Measurements from ENCODE around the gene MFSD12.

The MFSD12 gene

GRCh38 chr19:3544058-3544376 lies 13.4 kb downstream of the MFSD12 start:
- Histone ChIP-seq H3K4me1 (ENCODE audit: control insufficient read depth, insufficient read depth, low read length) (no peaks in the 10 kb centered on the region), H3K9ac (ENCODE audit: low read length) (no peak overlapping the region), H3K4me3 (ENCODE audit: low read depth, low read length) (no peak overlapping the region), H3K27ac (ENCODE audit: low read depth, low read length) (no peak overlapping the region), H3K36me3 (ENCODE audit: control insufficient read depth, insufficient read depth, low read length) (peaks cover 34% of the 10 kb centered on the region), H3K27me3 (ENCODE audit: control insufficient read depth, insufficient read depth, low read length) (no peaks in the 10 kb centered on the region), H3K9me3 (ENCODE audit: control insufficient read depth, insufficient read depth, low read depth, low read length) (no peaks in the 10 kb centered on the region)

DNA sequence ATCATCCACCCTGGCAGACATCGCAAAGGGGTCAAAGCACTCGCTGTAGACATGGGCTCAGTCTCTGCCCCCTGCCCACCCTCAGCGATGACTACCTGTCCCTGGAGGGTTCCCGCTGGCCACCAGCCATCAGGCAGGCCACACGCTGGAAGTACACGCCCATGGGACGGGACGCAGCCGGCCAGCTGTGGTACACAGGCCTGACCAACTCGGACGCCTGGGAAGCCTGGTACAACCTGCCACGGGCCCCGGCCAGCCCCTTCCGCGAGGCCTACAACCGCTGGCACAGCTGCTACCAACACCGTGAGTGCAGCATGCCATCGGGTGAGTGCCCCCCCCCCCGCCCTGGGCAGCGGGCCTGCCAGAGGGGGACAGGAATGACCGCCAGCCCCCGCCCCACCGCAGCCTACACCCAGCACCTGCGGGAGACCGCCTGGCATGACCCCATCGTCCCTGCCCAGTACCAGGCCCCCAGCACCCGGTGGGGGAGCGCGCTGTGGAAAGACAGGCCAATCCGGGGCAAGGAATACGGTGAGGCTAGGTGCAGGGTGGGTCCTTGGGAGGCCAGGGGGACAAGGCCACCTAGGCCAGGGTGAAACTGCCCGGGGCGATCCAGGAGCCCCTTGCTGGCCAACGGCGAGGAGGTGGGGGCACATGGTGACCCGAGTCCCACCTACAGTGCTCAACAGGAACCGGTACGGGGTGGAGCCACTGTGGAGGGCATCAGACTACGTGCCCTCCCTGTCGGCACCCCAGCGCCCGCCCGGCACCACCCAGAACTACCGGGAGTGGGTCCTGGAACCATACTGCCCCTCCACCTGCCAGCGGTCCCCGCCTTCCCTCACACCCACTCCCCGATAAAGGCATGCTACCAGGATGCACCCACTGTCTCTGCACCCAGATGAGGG lies 14.0 kb downstream of the MFSD12 start:
- Histone ChIP-seq H3K9ac (ENCODE audit: low read length) (no peak overlapping the region), H3K36me3 (ENCODE audit: control insufficient read depth, insufficient read depth, low read length) (peaks cover 36% of the 10 kb centered on the region), H3K4me1 (ENCODE audit: control insufficient read depth, insufficient read depth, low read length) (peaks cover 5% of the 10 kb centered on the region; the same call in 1 of the 2 replicates), H3K9me3 (ENCODE audit: control insufficient read depth, insufficient read depth, low read depth, low read length) (no peaks in the 10 kb centered on the region), H3K4me3 (ENCODE audit: low read depth, low read length) (no peak overlapping the region), H3K27me3 (ENCODE audit: control insufficient read depth, insufficient read depth, low read length) (no peaks in the 10 kb centered on the region), H3K27ac (ENCODE audit: low read depth, low read length) (no peak overlapping the region)

- Histone ChIP-seq H3K4me3 (ENCODE audit: low read depth, low read length) (no peak overlapping the region), H3K27ac (ENCODE audit: low read depth, low read length) (no peak overlapping the region), H3K4me1 (ENCODE audit: control insufficient read depth, insufficient read depth, low read length) (peaks cover 5% of the 10 kb centered on the region; the same call in 1 of the 2 replicates), H3K9ac (ENCODE audit: low read length) (no peak overlapping the region), H3K9me3 (ENCODE audit: control insufficient read depth, insufficient read depth, low read depth, low read length) (no peaks in the 10 kb centered on the region), H3K27me3 (ENCODE audit: control insufficient read depth, insufficient read depth, low read length) (no peaks in the 10 kb centered on the region), H3K36me3 (ENCODE audit: control insufficient read depth, insufficient read depth, low read length) (peaks cover 36% of the 10 kb centered on the region)
Observed at GRCh38 chr19:3539756-3540118, 17.6 kb downstream of the MFSD12 start.

DNA sequence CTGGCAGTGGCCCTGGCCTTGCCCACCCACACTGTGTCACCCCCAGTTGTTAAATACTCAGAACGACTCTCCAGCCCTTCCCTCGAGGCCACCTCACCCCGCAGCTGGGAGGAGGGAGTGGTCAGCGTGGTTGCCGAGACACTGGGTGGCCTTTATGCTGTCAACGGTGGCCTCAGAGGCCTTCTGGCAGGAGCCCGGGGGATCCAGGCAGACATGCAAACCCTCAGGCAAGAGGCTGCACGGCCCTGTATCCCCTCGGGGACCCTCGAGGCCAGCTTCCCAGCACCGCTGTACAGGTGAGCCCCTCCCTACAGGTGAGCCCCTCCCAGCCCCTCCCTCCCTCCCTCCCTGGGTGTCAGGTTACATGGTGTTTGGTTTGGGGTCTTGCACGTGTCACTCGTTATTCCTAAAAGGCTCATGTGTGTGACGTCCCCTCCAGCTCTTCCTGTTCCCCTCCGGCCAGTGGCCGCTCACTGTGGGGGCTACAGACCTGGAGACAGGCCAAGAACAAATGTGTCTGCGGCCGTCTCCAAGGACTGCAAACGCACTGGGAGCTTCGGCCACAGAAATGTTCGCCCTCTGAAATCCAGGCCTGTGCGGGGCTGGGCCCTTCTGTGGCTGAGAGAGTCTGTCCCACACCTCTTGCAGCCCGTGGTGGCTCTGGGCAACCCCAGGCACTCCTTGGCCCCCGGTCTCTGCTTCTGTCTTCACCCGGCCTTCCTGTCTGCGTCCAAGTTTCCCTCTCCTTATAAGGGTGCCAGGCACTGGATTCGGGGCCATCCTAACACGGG lies 18.2 kb downstream of the MFSD12 start, which contains the start of gene TEKTIP1:
TSS of gene TEKTIP1 (plus strand) at position 210 of the 791 bp plus-strand sequence. CDS start at position 214, 4 bp downstream.
- Histone ChIP-seq H3K36me3 (ENCODE audit: control insufficient read depth, insufficient read depth, low read length) (peaks cover 42% of the 10 kb centered on the region), H3K27me3 (ENCODE audit: control insufficient read depth, insufficient read depth, low read length) (no peaks in the 10 kb centered on the region), H3K9me3 (ENCODE audit: control insufficient read depth, insufficient read depth, low read depth, low read length) (no peaks in the 10 kb centered on the region), H3K4me1 (ENCODE audit: control insufficient read depth, insufficient read depth, low read length) (peaks cover 5% of the 10 kb centered on the region; the same call in 1 of the 2 replicates), H3K27ac (ENCODE audit: low read depth, low read length) (no peak within 1 kb of the TSS), H3K4me3 (ENCODE audit: low read depth, low read length) (no peak within 1 kb of the TSS), H3K9ac (ENCODE audit: low read length) (no peak within 1 kb of the TSS)

- H3K36me3 ChIP-seq (ENCODE audit: control insufficient read depth, insufficient read depth, low read length), result peaks cover 46% of the 10 kb centered on the region
- H3K27ac ChIP-seq (ENCODE audit: low read depth, low read length), result no peak overlapping the region
- no peak overlapping the region for H3K4me3 ChIP-seq (ENCODE audit: low read depth, low read length)
- peaks cover 5% of the 10 kb centered on the region; the same call in 1 of the 2 replicates for H3K4me1 ChIP-seq (ENCODE audit: control insufficient read depth, insufficient read depth, low read length)
- no peak overlapping the region for H3K9ac ChIP-seq (ENCODE audit: low read length)
- H3K27me3 ChIP-seq (ENCODE audit: control insufficient read depth, insufficient read depth, low read length), result no peaks in the 10 kb centered on the region
- H3K9me3 ChIP-seq (ENCODE audit: control insufficient read depth, insufficient read depth, low read depth, low read length), result no peaks in the 10 kb centered on the region
Observed at GRCh38 chr19:3538258-3538929, 19.0 kb downstream of the MFSD12 start.

GRCh38 chr19:3537438-3538240 lies 19.7 kb downstream of the MFSD12 start:
- Histone ChIP-seq H3K27me3 (ENCODE audit: control insufficient read depth, insufficient read depth, low read length) (no peaks in the 10 kb centered on the region), H3K4me3 (ENCODE audit: low read depth, low read length) (no peak overlapping the region), H3K9me3 (ENCODE audit: control insufficient read depth, insufficient read depth, low read depth, low read length) (no peaks in the 10 kb centered on the region), H3K36me3 (ENCODE audit: control insufficient read depth, insufficient read depth, low read length) (peaks cover 51% of the 10 kb centered on the region), H3K9ac (ENCODE audit: low read length) (no peak overlapping the region), H3K27ac (ENCODE audit: low read depth, low read length) (no peak overlapping the region), H3K4me1 (ENCODE audit: control insufficient read depth, insufficient read depth, low read length) (peaks cover 5% of the 10 kb centered on the region; the same call in 1 of the 2 replicates)

DNA sequence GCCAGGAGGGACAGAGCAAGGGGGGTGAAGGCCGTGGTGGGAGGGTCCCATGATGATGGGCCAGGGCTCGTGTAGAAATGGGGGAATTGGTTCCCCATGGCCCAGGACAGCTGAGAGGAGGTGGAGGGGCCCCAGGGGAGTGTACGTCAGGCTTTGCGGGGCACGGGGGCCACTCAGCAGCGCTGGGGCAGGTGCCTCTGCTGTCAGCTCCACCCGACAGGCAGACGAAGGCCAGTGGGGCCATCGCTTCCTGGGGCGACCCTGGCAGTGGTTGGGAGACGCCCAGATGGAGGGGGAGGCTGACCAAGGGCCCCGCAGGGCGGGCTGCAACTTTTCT lies 20.3 kb downstream of the MFSD12 start:
- H3K27ac ChIP-seq (ENCODE audit: low read depth, low read length), result no peak overlapping the region
- no peaks in the 10 kb centered on the region for H3K9me3 ChIP-seq (ENCODE audit: control insufficient read depth, insufficient read depth, low read depth, low read length)
- H3K27me3 ChIP-seq (ENCODE audit: control insufficient read depth, insufficient read depth, low read length), result no peaks in the 10 kb centered on the region
- peaks cover 56% of the 10 kb centered on the region for H3K36me3 ChIP-seq (ENCODE audit: control insufficient read depth, insufficient read depth, low read length)
- H3K9ac ChIP-seq (ENCODE audit: low read length), result no peak overlapping the region
- H3K4me3 ChIP-seq (ENCODE audit: low read depth, low read length), result no peak overlapping the region
- peaks cover 5% of the 10 kb centered on the region; the same call in 1 of the 2 replicates for H3K4me1 ChIP-seq (ENCODE audit: control insufficient read depth, insufficient read depth, low read length)

GRCh38 chr19:3536429-3537100 lies 20.8 kb downstream of the MFSD12 start:
- Histone ChIP-seq H3K36me3 (ENCODE audit: control insufficient read depth, insufficient read depth, low read length) (peaks cover 61% of the 10 kb centered on the region), H3K27me3 (ENCODE audit: control insufficient read depth, insufficient read depth, low read length) (no peaks in the 10 kb centered on the region), H3K9me3 (ENCODE audit: control insufficient read depth, insufficient read depth, low read depth, low read length) (no peaks in the 10 kb centered on the region), H3K4me1 (ENCODE audit: control insufficient read depth, insufficient read depth, low read length) (peaks cover 5% of the 10 kb centered on the region; the same call in 1 of the 2 replicates), H3K9ac (ENCODE audit: low read length) (no peak overlapping the region), H3K4me3 (ENCODE audit: low read depth, low read length) (no peak overlapping the region), H3K27ac (ENCODE audit: low read depth, low read length) (no peak overlapping the region)

- peaks cover 5% of the 10 kb centered on the region; the same call in 1 of the 2 replicates for H3K4me1 ChIP-seq (ENCODE audit: control insufficient read depth, insufficient read depth, low read length)
- no peaks in the 10 kb centered on the region for H3K9me3 ChIP-seq (ENCODE audit: control insufficient read depth, insufficient read depth, low read depth, low read length)
- no peak overlapping the region for H3K4me3 ChIP-seq (ENCODE audit: low read depth, low read length)
- no peak overlapping the region for H3K27ac ChIP-seq (ENCODE audit: low read depth, low read length)
- H3K9ac ChIP-seq (ENCODE audit: low read length), result no peak overlapping the region
- no peaks in the 10 kb centered on the region for H3K27me3 ChIP-seq (ENCODE audit: control insufficient read depth, insufficient read depth, low read length)
- H3K36me3 ChIP-seq (ENCODE audit: control insufficient read depth, insufficient read depth, low read length), result peaks cover 67% of the 10 kb centered on the region
Observed at GRCh38 chr19:3535981-3536380, 21.4 kb downstream of the MFSD12 start.

- Histone ChIP-seq H3K36me3 (ENCODE audit: control insufficient read depth, insufficient read depth, low read length) (peaks cover 71% of the 10 kb centered on the region), H3K9me3 (ENCODE audit: control insufficient read depth, insufficient read depth, low read depth, low read length) (no peaks in the 10 kb centered on the region), H3K9ac (ENCODE audit: low read length) (no peak overlapping the region), H3K4me3 (ENCODE audit: low read depth, low read length) (no peak overlapping the region), H3K27ac (ENCODE audit: low read depth, low read length) (no peak overlapping the region), H3K27me3 (ENCODE audit: control insufficient read depth, insufficient read depth, low read length) (no peaks in the 10 kb centered on the region), H3K4me1 (ENCODE audit: control insufficient read depth, insufficient read depth, low read length) (peaks cover 5% of the 10 kb centered on the region; the same call in 1 of the 2 replicates)
Observed at GRCh38 chr19:3535563-3535965, 21.8 kb downstream of the MFSD12 start.

Measured in HUES6 (cell line).